Endodermal cell (in vitro differentiated cells): ENCODE results near the gene SEPTIN11. TPM values are rescaled to one million over a fixed set of nuclear protein-coding genes. Genes with fewer than 3 reads are reported as not detected.

ENCODE experiments used
- DNase-seq: peaks from one replicate; pipeline ENCODE4 v3.0.0-alpha.2; 2017
- H3K27ac ChIP-seq: 2 replicates; pipeline ENCODE4 v1.5.1; 2013; ENCODE audit warnings: mild to moderate bottlenecking, low read depth, low read length, moderate library complexity
- H3K27me3 ChIP-seq: 2 replicates; pipeline ENCODE4 v1.6.1; 2013; ENCODE audit warnings: mild to moderate bottlenecking, low read length, moderate library complexity; ENCODE audit not compliant: insufficient read depth, control insufficient read depth, poor library complexity, severe bottlenecking
- H3K36me3 ChIP-seq: 2 replicates; pipeline ENCODE4 v1.7.0; 2013; ENCODE audit warnings: mild to moderate bottlenecking, low read length, moderate library complexity; ENCODE audit not compliant: control insufficient read depth, insufficient read depth
- H3K4me1 ChIP-seq: one replicate; pipeline ENCODE4 v1.7.0; 2013; ENCODE audit warnings: low read length; ENCODE audit not compliant: control insufficient read depth, insufficient read depth
- H3K4me3 ChIP-seq: 2 replicates; pipeline ENCODE4 v1.5.1; 2013; ENCODE audit warnings: mild to moderate bottlenecking, low read length, moderate library complexity
- H3K9ac ChIP-seq: 2 replicates; pipeline ENCODE4 v1.6.1; 2013; ENCODE audit warnings: mild to moderate bottlenecking, low read length, moderate library complexity; ENCODE audit not compliant: poor library complexity, severe bottlenecking; ENCODE audit errors: extremely low read depth
- H3K9me3 ChIP-seq: 2 replicates; pipeline ENCODE4 v1.6.1; 2013; ENCODE audit warnings: mild to moderate bottlenecking, low read length, moderate library complexity; ENCODE audit not compliant: control insufficient read depth
- H3K27ac Mint-ChIP-seq: 2 replicates; pipeline ENCODE4 v1.8.0; 2020; ENCODE audit warnings: mixed read lengths
- H3K27me3 Mint-ChIP-seq: 2 replicates; pipeline ENCODE4 v1.8.0; 2021; ENCODE audit warnings: mild to moderate bottlenecking, mixed read lengths; ENCODE audit not compliant: insufficient read depth
- H3K36me3 Mint-ChIP-seq: 2 replicates; pipeline ENCODE4 v1.8.0; 2020; ENCODE audit warnings: low read depth, mixed read lengths
- H3K4me1 Mint-ChIP-seq: 2 replicates; pipeline ENCODE4 v1.8.0; 2020; ENCODE audit warnings: mixed read lengths
- H3K4me3 Mint-ChIP-seq: 2 replicates; pipeline ENCODE4 v1.8.0; 2020; ENCODE audit warnings: mild to moderate bottlenecking, moderate library complexity, mixed read lengths
- H3K9me3 Mint-ChIP-seq: 2 replicates; pipeline ENCODE4 v1.8.0; 2020; ENCODE audit warnings: mild to moderate bottlenecking, mixed read lengths
- WGBS, 2 experiments: methylation state at CpG; one replicate each; pipeline versions ENCODE4 v1.1.5 to v1.1.7; 2013; ENCODE audit warnings: missing lambda C conversion rate in 2 of 2, mixed read lengths in 1 of 2; ENCODE audit not compliant: insufficient coverage in 1 of 2, insufficient read length in 1 of 2; 5-methylcytosine and 5-hydroxymethylcytosine counted together
- total RNA-seq, 2 donors: library from RNA; stranded (reverse); fragmentation: NEBNext Ultra II Directional in 1 of 2; extraction: Animal tissue kit (Norgen Biotek cat#: 25700) in 1 of 2; gene quantifications; 2 replicates in 1 of 2; 3 replicates in 1 of 2; pipeline ENCODE4 v1.2.1, GENCODE V29; 2021
- TF ChIP-seq, protein P1 (sequence below): fragments of 200-600 bp; sonication (generic); conservative IDR thresholded peaks from 2 replicates; pipeline ENCODE4 v1.5.0; 2021; ENCODE audit warnings: antibody characterized with exemption, mild to moderate bottlenecking

The SEPTIN11 gene
- total RNA-seq, 2 donors from 2014 or later = 102 to 116 TPM

DNA sequence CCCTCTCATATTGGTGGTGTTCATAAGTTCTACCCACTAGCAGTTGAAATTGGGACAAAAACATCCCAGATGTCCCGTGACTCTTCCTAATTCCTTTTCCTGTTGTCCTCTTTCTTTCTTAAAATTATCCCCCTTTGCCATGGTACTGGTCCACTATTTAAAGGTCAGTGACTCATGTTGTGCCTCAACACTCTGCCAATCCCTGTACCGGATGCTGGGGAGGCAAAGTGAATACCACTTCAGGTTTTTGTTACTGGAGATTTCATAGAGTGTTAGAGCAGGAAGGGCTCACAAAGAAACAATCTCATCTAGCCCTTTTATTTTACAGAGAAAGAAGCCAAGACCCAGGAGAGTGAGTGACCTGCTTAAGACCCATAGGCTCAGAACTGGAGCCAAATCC is 24.6 kb downstream of the SEPTIN11 start:
- TF ChIP-seq, protein P1, sequence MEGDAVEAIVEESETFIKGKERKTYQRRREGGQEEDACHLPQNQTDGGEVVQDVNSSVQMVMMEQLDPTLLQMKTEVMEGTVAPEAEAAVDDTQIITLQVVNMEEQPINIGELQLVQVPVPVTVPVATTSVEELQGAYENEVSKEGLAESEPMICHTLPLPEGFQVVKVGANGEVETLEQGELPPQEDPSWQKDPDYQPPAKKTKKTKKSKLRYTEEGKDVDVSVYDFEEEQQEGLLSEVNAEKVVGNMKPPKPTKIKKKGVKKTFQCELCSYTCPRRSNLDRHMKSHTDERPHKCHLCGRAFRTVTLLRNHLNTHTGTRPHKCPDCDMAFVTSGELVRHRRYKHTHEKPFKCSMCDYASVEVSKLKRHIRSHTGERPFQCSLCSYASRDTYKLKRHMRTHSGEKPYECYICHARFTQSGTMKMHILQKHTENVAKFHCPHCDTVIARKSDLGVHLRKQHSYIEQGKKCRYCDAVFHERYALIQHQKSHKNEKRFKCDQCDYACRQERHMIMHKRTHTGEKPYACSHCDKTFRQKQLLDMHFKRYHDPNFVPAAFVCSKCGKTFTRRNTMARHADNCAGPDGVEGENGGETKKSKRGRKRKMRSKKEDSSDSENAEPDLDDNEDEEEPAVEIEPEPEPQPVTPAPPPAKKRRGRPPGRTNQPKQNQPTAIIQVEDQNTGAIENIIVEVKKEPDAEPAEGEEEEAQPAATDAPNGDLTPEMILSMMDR = no peak
- peaks cover 32% of the 10 kb centered on the region for H3K4me1 Mint-ChIP-seq
- H3K27ac ChIP-seq = no peak overlapping the region
- no peaks in the 10 kb centered on the region for H3K36me3 Mint-ChIP-seq
- no peak for DNase-seq
- H3K4me3 Mint-ChIP-seq = no peak overlapping the region
- no peak overlapping the region for H3K4me3 ChIP-seq
- WGBS, 2 experiments = 92 to 100% methylated on average over 2 of the region's 2 CpGs
- peaks cover 7% of the 10 kb centered on the region for H3K36me3 ChIP-seq
- no peak overlapping the region for H3K27ac Mint-ChIP-seq
- no peaks in the 10 kb centered on the region for H3K27me3 ChIP-seq
- H3K9me3 ChIP-seq = no peaks in the 10 kb centered on the region
- no peaks in the 10 kb centered on the region for H3K9me3 Mint-ChIP-seq
- no peak overlapping the region for H3K9ac ChIP-seq
- H3K4me1 ChIP-seq = peaks cover 6% of the 10 kb centered on the region
- no peaks in the 10 kb centered on the region for H3K27me3 Mint-ChIP-seq

DNA sequence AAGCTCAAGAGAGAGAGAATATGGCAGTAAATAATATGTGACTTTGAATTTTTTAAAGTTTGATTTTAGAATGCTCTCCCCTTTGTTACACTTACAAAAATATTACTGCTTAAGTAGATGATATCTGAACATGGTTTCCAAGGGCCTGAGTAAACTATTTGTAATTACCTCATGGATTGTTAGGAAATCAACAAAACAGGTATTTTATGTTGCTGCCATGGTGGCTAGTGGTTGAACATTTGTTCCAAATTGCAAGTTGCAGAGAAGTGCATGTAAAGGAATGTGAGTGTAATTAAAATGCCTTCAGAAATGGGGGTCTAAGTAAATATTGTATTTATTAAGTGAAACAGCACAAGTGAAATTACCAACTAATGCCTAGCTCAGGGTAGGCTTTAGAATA is 27.6 kb downstream of the SEPTIN11 start:
- TF ChIP-seq, protein P1 = no peak
- no peak overlapping the region for H3K27ac ChIP-seq
- no peak for DNase-seq
- peaks cover 2% of the 10 kb centered on the region for H3K4me1 ChIP-seq
- no peak overlapping the region for H3K4me3 ChIP-seq
- H3K9me3 ChIP-seq = no peaks in the 10 kb centered on the region
- Mint-ChIP-seq H3K4me1 (peaks cover 13% of the 10 kb centered on the region), H3K9me3 (no peaks in the 10 kb centered on the region), H3K36me3 (no peaks in the 10 kb centered on the region), H3K4me3 (no peak overlapping the region), H3K27me3 (no peaks in the 10 kb centered on the region), H3K27ac (no peak overlapping the region)
- no peak overlapping the region for H3K9ac ChIP-seq
- H3K36me3 ChIP-seq = peaks cover 7% of the 10 kb centered on the region
- no peaks in the 10 kb centered on the region for H3K27me3 ChIP-seq

DNA sequence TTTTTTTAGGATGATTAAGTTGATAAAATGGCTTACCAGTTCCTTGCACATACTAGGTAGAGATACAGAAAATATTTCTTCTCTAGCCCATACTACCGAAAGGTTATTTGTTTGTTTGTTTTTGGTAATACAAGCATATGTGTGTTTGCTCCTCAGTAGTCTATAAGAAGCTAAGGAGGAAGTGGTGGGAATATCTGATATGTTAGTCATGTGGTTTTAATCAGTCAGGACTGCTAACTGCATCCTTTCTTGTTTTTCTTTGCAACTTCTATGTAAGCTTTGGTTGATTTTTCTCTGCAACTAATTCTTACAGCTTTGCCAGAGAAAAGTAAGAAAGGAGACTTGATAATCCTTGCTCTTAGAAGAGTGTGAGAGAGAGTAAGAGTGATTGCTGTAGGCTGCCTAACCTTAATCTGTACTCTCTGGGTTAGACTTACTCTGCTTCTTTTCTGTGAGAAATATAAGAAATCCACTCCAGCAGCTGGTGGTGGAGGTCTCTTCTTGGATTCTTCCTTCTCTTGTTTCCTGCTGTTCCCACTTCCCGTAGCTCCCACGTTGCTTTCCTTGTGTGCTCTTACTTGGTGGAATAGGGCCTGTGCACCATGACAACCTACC is 28.3 kb downstream of the SEPTIN11 start:
- H3K4me1 Mint-ChIP-seq = peaks cover 14% of the 10 kb centered on the region
- WGBS, 2 experiments = 94% methylated on average over 3 of the region's 3 CpGs; no CpG with 5 or more reads in 1 of the 2 experiments

More for the DNA sequence above, 28.3 kb downstream of the SEPTIN11 start:
- Histone ChIP-seq H3K36me3 (peaks cover 4% of the 10 kb centered on the region), H3K27me3 (no peaks in the 10 kb centered on the region), H3K9ac (no peak overlapping the region), H3K9me3 (no peaks in the 10 kb centered on the region), H3K4me3 (no peak overlapping the region), H3K4me1 (no peaks in the 10 kb centered on the region), H3K27ac (no peak overlapping the region)
- Mint-ChIP-seq H3K27ac (no peak overlapping the region), H3K4me3 (no peak overlapping the region), H3K9me3 (no peaks in the 10 kb centered on the region), H3K36me3 (no peaks in the 10 kb centered on the region), H3K27me3 (no peaks in the 10 kb centered on the region)
- DNase-seq = no peak
- TF ChIP-seq, protein P1 = no peak
